IPS-NIHi11 (cell line): Measurements from ENCODE around the gene WNT9A.
A peak's percentile ranks its signal among the peaks of the same experiment; 100 is the strongest.
"Not testable (repeated sequence)": the region's sequence is repeated elsewhere in the genome, so short reads cannot be mapped to it uniquely, and the experiment has no call there.

Source experiments
- DNase-seq: peaks from one replicate; pipeline ENCODE4 v3.0.0; 2012; ENCODE audit warnings: mixed read lengths, low spot score

WNT9A gene

DNA sequence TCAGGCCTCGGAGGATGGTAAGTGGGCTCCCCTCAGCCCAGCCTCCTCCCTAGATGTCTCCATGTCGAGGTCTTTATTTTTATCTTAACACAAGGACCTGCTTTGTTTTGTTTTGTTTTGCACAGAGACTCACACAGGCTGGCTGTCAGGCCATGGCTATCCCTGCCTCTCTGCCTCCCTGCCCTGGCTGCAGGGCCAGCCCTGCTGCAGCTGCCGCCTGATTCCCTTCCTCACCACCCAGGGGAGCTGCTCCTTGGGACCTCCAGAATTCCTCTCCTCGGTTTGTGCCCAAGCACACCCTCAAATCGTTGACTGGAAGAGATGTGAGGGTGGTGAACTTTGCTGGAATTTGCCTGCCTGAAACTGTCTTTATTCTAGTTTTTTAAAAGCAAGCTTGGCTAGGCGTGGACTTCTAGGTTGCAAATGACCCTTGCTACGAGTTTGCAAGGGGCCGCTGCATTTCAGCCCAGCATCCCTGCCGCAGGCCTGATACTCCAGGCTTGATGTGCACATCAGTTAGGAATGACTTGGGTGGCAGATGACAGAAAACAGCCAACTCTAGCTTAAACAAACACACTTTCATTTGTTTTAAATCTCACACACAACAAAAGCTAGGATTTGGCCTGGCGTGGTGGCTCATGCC, 37.1 kb downstream of the WNT9A start:
- no peak for DNase-seq

DNA sequence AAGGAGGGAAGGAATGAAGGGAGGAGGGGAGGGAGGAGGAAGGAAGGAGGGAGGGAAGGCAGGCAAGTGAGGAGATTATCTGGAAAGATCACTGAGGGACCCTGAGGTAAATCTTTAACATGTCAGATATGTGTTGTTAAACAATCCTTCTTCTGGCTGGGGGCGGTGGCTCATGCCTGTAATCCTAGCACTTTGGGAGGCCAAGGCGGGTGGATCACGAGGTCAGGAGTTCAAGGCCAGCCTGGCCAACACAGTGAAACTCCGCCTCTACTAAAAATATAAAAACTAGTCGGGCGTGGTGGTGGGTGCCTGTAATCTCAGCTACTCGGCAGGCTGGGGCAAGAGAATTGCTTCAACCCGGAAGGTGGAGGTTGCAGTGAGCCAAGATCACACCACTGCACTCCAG, 37.8 kb downstream of the WNT9A start:
- DNase-seq: not testable (repeated sequence)

DNA sequence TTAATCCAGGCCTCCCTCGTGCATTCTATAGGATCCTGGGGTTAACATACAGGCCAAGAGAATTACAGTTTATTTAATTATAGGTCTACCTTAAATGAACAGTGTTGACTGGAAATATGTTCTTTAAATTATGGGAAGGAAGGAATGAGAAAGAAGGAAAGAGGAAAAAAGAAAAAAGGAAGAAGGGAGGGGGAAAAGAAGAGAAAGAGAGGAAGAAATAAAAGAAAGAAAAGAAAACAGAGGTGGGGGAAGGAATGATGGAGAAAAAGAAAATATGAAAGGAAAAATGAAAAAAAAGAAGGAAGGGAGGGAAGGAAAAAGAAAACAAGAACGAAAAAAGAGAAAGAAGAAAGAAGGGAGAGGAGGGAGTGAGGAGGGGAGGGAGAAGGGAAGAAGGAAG, 38.5 kb downstream of the WNT9A start:
- DNase-seq: no peak

DNA sequence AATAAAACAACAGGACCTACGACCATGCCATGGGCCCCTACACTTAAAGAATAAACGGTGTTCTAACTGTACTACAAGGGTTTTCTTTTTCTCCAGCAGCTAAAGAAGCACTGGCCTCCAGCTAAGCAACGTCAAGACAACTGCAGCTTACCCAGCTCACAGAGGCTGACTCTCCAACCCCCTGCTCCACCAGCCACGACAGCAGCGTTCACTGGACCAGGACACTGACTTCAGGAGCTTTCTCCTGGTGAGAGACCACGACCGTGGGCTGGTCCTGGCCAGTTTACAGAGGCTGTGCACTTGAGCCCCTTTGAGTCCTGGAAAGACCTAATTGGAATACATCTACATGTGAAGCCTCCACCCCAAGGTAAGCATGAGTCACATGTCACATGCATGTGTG, 39.4 kb downstream of the WNT9A start:
- DNase-seq: no peak

DNA sequence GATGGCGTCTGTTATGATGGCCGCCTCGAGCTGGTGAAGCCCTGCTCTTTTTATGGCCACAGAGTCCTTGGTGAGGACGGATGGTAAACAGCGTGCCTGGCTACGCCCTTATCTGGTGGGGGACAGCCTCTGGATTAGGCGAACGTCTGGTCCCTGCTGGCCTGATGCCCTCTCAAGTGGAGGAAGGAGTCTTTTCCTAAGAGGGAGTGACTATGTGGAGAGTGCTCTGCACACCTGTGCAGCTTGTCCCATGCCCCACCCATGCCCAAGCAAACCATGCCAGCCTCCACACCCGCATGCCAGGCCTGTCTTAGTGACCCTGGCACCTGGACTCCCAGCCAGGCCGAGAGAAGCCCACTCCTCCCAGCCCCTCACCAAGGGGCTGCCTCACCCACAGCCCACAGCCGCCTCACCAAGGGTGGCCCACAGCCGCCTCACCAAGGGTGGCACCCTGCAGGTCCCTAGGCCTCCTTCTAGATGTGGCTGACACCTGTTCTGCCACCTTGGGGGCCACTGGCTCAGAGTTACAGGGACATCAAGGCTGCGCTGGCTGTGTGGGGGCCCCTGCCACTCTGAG, 40.2 kb downstream of the WNT9A start:
- no peak for DNase-seq

DNA sequence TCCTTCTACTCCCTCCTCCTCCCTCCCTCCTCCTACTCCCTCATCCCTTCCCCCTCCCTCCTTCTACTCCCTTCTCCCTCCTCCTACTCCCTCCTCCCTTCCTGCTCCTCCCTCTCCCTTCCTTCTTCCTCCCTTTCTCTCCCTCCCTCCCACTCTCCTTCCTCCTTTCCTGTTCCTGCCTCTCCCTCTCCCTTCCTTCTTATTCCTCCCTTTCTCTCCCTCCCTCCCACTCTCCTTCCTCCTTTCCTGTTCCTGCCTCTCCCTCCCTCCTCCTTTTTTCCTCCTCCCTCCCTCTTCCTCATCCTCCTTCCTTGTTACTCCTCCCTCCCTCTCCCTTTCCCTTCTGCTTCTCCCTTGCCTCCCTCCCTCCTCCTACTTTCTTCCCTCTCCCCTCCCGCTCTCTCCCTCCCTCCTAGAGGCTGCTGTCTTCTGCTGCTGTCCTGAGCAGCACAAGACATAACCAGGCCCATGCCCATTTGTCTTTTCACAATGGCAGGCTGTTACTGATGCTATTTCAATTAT, 41.1 kb downstream of the WNT9A start:
- DNase-seq: no peak

DNA sequence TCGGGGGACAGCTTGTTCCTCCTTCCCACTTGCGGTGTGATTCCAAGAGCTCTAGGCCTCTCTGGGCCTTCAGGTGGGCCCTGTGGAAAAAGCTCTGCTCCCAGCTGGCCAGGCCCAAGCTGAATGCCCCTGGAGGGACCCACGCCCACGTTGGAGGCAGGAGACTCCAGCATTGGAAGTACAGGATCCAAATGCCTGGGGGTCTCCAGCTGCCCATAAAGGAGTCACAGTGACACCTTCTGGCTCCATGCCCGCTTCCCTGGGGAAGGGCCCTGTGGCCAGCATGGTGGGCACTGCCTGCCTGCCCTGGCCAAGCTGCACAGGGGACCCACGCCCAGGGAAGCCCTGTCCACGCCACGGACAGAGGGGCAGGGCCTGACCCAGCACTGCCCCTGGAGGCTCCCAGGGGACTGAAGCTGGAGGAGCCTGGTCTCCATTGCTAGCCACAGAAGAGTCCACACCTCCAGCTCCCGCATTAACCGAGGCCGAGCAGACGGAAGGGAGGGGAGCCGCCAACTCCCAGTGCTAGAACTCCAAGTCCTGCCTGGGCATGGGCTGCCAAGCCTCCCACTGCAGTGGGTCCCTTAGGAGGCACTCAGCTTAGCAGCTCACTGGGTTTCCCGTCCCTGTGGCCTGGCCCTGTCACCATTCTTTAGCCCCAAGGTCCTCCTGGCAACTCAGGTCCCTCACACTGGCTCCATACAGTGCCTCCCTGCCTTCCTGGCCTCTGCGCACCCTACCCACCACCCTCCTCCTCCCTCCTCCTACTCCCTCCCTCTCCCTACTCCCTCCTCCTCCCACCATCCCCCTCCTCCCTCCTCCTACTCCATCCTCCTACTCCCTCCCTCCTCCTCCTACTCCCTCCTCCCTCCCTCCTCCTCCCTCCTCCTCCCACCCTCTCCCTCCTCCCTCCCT, 41.9 kb downstream of the WNT9A start:
- DNase-seq: no peak

DNA sequence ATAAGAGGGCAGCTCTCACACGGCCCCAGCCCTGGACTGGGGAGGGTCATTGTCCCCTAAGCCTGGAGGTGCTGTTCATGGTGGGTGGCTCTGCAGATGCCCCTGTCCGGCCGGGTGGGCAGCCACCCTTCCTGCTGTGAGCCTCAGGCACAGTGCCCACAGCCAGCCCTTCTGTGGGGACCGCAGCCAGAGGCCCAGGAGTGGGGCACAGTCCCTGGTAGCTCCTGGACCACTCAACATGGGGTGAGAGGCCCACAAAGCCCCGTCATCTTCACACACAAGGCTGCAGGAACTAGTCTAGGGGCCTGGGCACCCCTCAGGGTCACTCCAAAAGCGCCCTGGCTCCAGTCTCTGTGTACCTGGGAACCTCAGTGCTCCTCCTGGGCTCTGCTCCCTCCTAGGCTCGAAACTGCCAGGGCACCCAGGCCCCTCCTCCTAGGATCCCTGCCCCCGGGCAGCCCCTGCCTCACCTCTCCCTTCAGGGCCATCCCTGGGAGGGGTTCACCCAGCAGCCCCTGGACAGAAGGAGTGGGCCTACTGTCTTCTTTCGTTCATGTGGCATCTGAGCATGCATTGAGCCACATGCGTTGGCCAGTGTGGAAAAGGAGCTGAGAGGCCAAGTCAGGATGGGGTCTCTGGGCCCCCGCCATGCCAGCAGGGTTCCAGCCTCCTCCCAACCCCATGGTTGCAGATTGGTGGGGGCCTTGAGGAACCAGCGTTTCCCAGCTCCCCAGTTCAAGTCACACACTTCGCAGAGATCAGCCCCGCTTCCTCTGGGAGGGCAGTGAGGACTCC, 43.0 kb downstream of the WNT9A start:
- no peak for DNase-seq

DNA sequence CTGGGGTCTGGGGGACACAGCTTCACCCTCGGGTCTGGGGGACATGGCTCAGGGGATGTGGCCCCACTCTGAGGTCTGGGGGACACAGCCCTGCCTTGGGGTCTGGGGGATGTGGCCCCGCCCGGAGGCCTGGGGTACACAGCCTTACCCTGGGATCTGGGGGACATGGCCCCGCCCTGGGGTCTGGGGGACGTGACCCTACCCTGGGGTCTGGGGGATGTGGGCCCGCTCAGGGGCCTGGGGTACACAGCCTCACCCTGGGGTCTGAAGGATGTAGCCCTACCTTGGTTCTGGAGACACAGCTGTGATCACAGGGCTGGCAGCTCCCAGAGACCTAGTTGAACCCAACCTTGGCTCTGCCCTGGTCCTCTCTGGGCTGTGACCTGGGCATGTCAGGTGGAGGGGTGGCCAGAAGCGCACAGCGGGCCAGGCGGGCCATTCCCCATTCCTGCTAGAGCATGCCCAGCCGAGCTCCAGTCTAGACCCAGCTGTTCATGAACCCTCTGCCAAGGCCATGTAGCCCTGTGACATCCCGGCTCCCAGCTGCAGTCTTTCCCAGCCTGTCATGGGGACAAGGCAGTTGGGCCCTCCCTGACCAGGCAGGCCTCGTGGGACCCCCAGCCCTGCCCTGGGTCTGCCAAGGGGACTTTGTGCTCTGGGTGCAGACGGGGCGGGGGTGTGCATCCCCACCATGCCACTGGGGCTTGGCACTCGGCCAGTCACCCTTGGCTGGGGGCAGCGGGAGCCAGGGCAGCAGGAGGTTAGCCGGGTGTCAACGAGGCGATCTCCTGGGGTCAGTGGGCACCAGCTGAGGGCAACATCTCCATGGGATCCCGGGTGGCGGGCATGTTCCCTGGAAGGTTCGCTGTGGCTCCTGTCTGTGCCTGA, 43.9 kb downstream of the WNT9A start:
- no peak for DNase-seq

DNA sequence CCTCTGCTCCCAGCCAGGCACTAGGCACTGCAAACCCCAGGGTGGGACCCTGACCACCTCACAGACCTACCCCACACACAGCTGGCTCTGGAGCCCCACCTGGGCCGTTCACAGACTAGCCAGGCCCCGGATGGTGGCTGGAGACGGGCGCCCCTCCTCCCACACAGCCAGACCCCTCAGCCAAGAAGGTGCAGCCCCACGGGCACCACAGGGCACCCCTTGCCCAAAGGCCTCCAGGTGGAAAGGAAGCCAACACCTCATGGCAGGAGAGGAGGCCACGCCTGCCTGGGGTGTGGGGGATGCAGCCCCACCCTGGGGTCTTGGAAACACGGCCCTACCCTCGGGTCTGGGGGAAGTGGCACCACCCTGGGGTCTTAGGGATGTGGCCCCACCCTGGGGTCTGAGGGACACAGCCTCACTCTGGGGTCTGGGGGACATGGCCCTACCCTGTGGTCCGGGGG, 44.6 kb downstream of the WNT9A start:
- DNase-seq: no peak

DNA sequence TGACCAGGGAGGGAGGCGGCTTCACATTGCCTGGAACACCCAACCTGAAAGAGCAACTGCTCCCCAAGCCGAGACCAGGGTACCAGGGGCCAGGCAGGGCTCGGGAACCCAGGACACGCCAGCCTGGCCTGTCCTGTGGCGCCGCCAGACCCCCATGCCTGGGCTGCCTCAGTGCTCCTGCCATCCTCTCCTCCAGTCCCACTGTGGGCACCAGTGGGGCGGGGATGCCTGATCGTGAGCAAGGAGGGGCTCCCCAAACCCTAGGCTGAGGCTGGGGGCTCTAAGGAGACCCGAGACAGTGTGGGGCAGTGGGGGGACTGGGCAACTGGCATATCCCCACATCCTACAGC, 45.1 kb downstream of the WNT9A start:
- DNase-seq: no peak

DNA sequence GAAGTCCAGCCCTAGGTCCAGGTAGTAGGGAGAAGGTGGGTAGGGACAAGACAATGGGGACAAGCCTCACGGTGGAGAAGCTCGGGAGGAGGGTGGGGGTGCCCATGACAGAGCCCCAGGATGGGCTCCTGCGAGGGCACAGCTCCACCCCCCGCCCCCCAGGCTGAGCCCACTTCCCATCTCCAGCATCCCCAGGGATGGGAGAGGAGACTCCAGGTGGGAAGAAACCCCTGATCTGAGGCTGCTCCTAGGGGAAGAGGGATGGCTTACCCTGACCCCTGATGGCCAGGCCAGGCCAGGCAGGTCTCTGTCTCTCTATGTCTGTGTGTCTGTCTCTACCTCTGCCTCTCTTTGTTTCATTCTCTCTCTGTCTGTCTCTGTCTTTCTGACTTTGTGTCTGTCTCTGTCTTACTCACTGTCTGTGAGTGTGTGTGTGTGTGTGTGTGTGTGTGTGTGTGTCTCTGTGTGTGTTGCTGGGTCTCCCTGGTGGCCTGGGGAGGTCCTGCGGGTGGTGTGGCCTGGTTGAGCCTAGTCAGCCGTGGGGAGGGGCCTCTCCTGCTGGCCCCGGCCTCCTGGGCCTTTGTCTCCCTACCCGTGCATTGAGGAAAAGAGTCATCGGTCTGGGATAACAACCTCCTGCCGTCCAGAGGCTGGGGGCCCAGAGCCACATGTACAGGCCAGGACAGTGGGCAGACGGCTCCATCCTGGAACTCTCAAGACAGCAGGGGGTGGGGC, 45.7 kb downstream of the WNT9A start:
- peak; percentile 75 for DNase-seq

DNA sequence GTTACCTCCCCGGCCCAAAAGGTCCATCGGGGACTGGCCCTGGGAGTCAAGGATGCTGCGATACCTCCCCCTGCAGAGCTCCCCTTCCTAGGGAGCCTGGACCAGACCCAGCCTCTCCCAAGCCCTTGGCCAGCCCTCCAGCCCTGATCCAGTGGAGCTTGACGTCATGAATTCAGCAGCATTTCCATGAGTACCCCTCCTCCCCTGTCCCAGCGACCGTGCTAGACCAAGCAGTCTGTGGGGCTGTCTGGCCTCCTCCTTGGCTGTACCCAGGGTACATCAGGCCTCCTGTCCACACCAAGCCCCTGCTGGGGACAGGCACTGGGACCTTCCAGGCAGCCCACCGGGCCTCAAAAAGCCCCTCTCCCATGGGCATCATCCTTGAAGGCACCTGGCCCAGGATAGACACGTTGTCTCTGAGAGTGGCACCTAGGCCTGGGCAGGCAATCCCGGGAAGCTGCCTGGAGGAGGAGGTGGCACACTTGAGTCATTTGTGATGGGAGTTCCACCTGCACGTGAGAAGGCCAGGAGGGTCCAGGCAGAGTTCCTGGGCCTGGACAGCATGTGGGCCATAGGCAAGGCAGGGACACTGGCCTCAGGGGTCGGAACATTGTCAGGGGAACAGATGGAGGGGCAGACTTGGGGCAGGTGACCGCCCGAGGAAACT, 46.4 kb downstream of the WNT9A start:
- DNase-seq: no peak

DNA sequence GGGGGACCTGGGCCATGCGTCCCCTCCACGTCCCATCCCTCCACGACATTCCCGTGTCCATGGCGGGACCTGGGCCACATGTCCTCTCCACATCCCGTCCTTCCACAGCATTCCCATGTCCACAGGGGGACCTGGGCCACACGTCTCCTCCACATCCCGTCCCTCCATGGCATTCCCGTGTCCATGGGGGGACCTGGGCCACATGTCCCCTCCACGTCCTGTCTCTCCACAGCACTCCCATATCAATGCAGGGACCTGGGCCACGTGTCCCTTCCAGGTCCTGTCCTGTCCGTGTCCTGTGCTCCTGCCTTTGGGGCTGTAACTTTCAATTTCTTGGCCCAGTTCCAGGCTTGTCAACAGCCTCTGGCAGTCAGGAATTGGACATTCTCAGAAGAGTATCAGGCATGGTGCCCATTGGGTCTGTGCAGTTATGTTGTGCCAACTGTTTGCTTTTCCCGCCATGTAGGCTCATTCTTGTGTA, 47.1 kb downstream of the WNT9A start:
- no peak for DNase-seq

DNA sequence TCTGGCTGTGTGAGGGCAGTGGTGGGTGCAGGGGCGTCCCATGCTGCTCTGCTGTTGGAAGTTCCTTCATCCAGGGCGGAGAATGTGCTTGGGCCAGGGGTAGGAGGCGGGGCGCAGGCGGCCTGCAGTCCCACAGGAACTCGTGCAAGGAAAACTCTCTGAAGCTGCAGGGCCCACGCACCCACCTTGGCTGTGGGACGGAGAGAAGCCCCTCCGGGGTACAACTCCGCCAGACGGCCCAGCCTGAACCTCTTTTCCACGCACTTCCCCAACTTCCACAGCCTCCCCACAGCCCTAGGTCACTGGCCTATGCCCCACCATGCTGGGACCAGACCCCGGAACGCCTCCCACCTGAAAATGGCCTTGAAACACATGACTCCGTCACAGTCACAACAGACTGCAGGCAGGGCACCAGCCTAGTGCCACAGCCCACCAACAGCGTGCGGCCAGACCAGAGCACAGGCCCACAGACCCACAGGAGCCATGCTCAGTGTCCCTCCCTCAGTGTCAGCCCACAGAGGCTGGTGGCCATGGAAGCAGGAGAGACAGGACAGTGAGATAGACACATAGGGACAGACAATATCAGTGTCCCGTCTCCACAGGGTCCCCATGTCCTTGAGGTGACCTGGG, 47.8 kb downstream of the WNT9A start:
- no peak for DNase-seq

DNA sequence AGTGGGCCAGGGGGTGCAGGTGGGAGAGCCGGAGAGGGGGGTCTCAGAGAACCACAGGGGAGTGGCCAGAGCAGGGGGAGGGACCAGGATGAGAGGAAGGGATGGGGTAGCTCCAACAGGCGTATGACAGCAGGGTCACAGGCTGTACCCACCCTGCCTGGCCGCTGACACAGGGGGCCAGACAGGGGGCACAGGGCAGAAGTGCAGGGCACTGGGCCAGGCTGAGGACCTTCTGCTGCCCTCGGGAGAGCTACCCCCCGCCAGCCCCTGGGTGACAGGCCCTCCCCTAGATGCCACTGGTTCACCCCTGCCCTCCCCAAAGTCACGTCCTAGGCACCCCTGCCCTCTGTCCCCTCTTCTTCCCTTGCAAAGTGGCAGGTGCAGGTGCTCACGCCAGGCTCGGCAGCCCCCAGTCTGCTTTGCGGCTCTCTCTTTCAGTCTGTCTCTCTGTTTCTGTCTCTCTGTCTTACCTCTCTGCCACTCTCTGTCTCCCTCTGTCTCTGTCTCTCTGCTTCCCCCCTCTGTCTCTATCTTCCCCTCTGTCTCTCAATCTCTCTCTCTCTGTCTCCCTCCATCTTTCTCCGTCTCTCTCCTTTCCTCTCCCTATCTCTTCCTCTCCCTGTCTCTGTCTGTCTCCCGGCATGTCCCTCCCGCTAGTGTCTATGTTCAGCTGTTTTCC, 48.5 kb downstream of the WNT9A start:
- no peak for DNase-seq

DNA sequence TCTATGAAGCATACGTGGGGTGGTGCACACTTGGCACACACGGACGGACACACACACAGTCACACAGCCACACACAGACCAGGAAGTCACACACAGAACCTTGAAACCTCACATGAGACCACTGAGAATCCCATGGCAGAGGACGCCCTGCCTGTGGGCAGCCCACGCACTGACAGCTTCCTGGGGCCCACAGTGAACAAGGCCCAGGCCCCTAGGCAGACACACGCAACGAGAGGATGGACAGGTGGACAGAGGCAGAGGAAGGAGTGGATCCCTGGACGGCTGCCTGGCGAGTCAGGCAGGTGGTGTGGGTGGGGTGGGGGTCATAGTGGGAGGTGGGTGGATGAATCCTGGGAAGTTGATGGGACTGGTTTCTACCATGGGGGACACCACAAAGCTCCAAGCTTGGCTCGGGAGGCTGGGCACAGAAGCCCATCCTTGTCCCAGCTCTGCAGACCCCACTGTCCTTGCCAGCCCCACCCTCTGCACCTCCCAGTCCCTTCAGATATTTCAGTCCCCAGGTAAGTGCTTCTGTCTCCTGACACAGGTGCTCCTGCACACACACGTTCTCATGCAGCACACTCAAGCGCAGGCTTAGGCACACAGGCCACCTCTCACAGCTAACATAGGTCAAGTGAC, 49.1 kb downstream of the WNT9A start:
- DNase-seq: no peak
